ENCODE results near the gene CPNE7.

- TF ChIP-seq EZH2 (IDR thresholded peaks at IDR 0.05; ENCODE audit: borderline replicate concordance) = no peak
- TF ChIP-seq CTCF (IDR thresholded peaks at IDR 0.05; ENCODE audit: poor library complexity) = no peak
Measured at GRCh38 chr16:89589241-89589926, 13.8 kb downstream of the CPNE7 start.
